ENCODE results near the gene DEPDC1B.
A peak's percentile ranks its signal among the peaks of the same experiment; 100 is the strongest.

DNA sequence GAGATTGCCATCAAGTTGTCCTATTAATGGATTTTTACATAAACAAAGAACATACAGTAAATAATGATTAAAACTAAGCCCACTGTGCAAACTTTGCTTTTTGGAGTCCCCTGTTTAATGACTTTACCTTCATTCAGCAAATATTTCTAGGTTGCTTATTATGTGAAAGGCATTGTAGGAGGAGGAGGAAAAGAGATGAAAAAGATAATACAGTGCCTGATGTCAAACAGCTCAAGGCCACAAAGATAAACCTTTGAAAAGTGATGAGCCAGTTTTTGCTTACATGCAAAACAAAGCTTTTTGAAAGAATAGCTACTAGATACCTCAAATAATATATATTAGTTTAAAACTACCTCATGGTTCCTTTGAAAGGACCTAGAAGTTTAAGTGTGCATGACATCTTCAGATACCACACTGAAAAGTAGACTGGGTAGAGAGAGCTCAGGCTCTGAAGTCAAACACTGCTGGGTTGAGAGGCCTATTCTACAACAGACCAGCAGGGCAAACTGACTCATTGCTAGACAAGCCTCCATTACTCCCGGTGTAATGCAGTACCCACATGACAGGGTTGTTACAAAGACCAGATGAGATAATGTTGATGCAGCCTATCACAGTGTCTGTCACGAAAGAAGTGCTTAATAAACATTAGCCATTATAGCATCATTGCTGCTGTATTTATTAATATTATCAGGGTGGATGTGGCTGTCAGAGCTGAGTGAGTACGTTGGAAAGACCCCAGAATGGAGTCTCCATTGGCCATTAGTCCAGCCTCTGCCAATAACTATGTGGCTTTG is 11.8 kb downstream of the DEPDC1B start:
- TF ChIP-seq, protein P1, sequence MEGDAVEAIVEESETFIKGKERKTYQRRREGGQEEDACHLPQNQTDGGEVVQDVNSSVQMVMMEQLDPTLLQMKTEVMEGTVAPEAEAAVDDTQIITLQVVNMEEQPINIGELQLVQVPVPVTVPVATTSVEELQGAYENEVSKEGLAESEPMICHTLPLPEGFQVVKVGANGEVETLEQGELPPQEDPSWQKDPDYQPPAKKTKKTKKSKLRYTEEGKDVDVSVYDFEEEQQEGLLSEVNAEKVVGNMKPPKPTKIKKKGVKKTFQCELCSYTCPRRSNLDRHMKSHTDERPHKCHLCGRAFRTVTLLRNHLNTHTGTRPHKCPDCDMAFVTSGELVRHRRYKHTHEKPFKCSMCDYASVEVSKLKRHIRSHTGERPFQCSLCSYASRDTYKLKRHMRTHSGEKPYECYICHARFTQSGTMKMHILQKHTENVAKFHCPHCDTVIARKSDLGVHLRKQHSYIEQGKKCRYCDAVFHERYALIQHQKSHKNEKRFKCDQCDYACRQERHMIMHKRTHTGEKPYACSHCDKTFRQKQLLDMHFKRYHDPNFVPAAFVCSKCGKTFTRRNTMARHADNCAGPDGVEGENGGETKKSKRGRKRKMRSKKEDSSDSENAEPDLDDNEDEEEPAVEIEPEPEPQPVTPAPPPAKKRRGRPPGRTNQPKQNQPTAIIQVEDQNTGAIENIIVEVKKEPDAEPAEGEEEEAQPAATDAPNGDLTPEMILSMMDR (IDR thresholded peaks at IDR 0.05; ENCODE audit: poor library complexity), result peak; percentile 15
- TF ChIP-seq EZH2 (IDR thresholded peaks at IDR 0.05; ENCODE audit: borderline replicate concordance), result no peak
- no peak for TF ChIP-seq EZH2phosphoT487 (IDR thresholded peaks at IDR 0.05; ENCODE audit: low read depth, severe bottlenecking, unreplicated experiment)

Data from hepatocyte (in vitro differentiated cells).